GM18868 (cell line): ENCODE results near the gene IRF4.

Experiments
- ATAC-seq: cut with Tn5 transposase; IDR thresholded peaks from one replicate; pipeline ENCODE4 v1.9.1; 2021; ENCODE audit warnings: mild to moderate bottlenecking, moderate library complexity; ENCODE audit not compliant: unreplicated experiment

The IRF4 gene

GRCh38 chr6:391559-392440, at the start of gene IRF4:
IRF4 (plus strand) TSS chr6:391752; CDS start chr6:393153, 1,401 bp downstream.
- ATAC-seq: peak; percentile 36

- ATAC-seq: peak; percentile 59
Measured at GRCh38 chr6:341914-342831, 49.4 kb upstream of the IRF4 start.

- ATAC-seq: no peak
Measured at GRCh38 chr6:342832-343179, 48.7 kb upstream of the IRF4 start.

- no peak for ATAC-seq
Measured at GRCh38 chr6:343226-343935, 48.2 kb upstream of the IRF4 start.

GRCh38 chr6:343960-344815, 47.4 kb upstream of the IRF4 start:
- no peak for ATAC-seq

GRCh38 chr6:344816-345340, 46.7 kb upstream of the IRF4 start:
- no peak for ATAC-seq

- no peak for ATAC-seq
Measured at GRCh38 chr6:345747-346385, 45.7 kb upstream of the IRF4 start.

- ATAC-seq: no peak
Measured at GRCh38 chr6:346386-347030, 45.0 kb upstream of the IRF4 start.

GRCh38 chr6:347232-347631, 44.3 kb upstream of the IRF4 start:
- ATAC-seq: peak; percentile 88

- ATAC-seq: no peak
Measured at GRCh38 chr6:347951-348859, 43.3 kb upstream of the IRF4 start.

GRCh38 chr6:348860-349396, 42.6 kb upstream of the IRF4 start:
- ATAC-seq: no peak

GRCh38 chr6:349491-349921, 42.0 kb upstream of the IRF4 start:
- ATAC-seq: no peak

GRCh38 chr6:350371-350770, 41.2 kb upstream of the IRF4 start:
- no peak for ATAC-seq

GRCh38 chr6:351011-351866, 40.3 kb upstream of the IRF4 start:
- no peak for ATAC-seq

GRCh38 chr6:351867-352289, 39.7 kb upstream of the IRF4 start:
- no peak for ATAC-seq

GRCh38 chr6:352474-352873, 39.1 kb upstream of the IRF4 start:
- ATAC-seq: no peak
